Uterus (tissue), 4 donors: ENCODE measurements around the gene KRT20. TPM values are rescaled to one million over a fixed set of nuclear protein-coding genes. Genes with fewer than 3 reads are reported as not detected.

Experiments
- DNase-seq, 2 donors: peaks; one replicate each; pipeline ENCODE4 v3.0.0-alpha.2; 2019 to 2020
- H3K27ac ChIP-seq, 2 donors: fragments of 200-600 bp; sonication (generic); 1 replicate in 1 of 2; 2 replicates in 1 of 2; pipeline ENCODE4 v1.5.1; 2016 to 2018
- H3K27me3 ChIP-seq, 2 donors: fragments of 200-600 bp; sonication (generic); one replicate each; pipeline ENCODE4 v1.5.1; 2018 to 2019; ENCODE audit warnings: control low read depth in 1 of 2
- H3K36me3 ChIP-seq, 2 donors: fragments of 200-600 bp; sonication (generic); one replicate each; pipeline ENCODE4 v1.5.1; 2019; ENCODE audit warnings: control low read depth in 1 of 2
- H3K4me1 ChIP-seq, 2 donors: fragments of 200-600 bp; sonication (generic); one replicate each; pipeline ENCODE4 v1.5.1; 2018 to 2019; ENCODE audit warnings: control low read depth in 1 of 2
- H3K4me3 ChIP-seq, 2 donors: fragments of 200-600 bp; sonication (generic); 1 replicate in 1 of 2; 2 replicates in 1 of 2; pipeline ENCODE4 v1.5.1; 2018 to 2019; ENCODE audit warnings: mild to moderate bottlenecking in 1 of 2
- H3K9me3 ChIP-seq, 2 donors: fragments of 200-600 bp; sonication (generic); one replicate each; pipeline ENCODE4 v1.5.1; 2019; ENCODE audit warnings: control low read depth in 1 of 2
- POLR2A ChIP-seq, 2 donors: fragments of 450-650 bp; IDR thresholded peaks; one replicate each; pipeline ENCODE4 v1.6.1; 2016; ENCODE audit warnings: antibody characterized with exemption in 2 of 2, mild to moderate bottlenecking in 1 of 2, moderate library complexity in 1 of 2
- intact Hi-C: fragments of 100-400 bp; cut with DNase I; formaldehyde crosslinking; loops from one replicate; pipeline ENCODE4 v1.15.1; 2023; ENCODE audit warnings: low total_unique reads
- total RNA-seq, 4 donors: library from RNA; depleted of rRNA in 3 of 4; stranded (reverse); fragments of >200 nt in 3 of 4; gene quantifications; one replicate each; pipeline versions ENCODE4 v1.1.0 to v1.2.4, GENCODE V29; 2014 to 2023
- TF ChIP-seq, protein P1 (sequence below), 4 experiments: fragments of 200-600 bp in 2 of 4; fragments of 450-650 bp in 2 of 4; sonication (generic) in 2 of 4; IDR thresholded peaks; one replicate each; pipeline ENCODE4 v1.5.1; 2016 to 2019; ENCODE audit warnings: antibody characterized with exemption in 4 of 4, mild to moderate bottlenecking in 2 of 4, moderate library complexity in 1 of 4
- donor health status: DM: yes; HTN: yes; CAD: no.

The KRT20 gene
- total RNA-seq, 4 donors from 2014 or later: 0.26 to 0.83 (median 0.29) TPM; not detected in 1

DNA sequence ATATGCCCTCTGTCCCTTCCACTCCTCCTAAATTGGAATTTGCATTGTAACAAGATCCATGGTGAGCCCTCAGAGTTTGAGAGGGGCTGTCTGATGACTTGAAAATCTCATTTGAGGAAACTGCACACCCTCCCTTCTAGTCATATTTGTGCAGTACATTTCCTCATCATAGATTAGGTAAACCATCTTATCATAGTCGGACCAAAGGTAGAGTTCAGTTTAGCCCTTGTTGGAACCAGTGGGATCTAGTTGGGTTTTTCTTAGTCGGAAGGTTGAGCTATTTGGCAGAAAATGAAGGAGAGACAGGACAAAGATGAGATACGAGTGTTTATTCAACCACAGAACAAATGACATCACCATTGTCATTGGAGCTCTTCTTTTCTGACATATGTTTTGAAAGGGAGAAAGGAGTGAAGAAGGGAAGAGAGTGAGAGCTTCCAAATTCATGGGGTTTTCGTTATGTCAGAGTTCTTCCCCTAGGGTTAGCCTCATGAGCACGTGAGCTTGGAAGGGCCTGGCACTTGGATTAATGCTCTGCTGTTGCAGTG, 15.8 kb upstream of the KRT20 start:
- no peaks in the 10 kb centered on the region for H3K9me3 ChIP-seq
- intact Hi-C loops: no loop called here
- DNase-seq: no peak
- H3K4me3 ChIP-seq: no peak overlapping the region
- no peaks in the 10 kb centered on the region for H3K27me3 ChIP-seq
- no peak overlapping the region for H3K27ac ChIP-seq
- no peaks in the 10 kb centered on the region for H3K36me3 ChIP-seq
- TF ChIP-seq, protein P1, sequence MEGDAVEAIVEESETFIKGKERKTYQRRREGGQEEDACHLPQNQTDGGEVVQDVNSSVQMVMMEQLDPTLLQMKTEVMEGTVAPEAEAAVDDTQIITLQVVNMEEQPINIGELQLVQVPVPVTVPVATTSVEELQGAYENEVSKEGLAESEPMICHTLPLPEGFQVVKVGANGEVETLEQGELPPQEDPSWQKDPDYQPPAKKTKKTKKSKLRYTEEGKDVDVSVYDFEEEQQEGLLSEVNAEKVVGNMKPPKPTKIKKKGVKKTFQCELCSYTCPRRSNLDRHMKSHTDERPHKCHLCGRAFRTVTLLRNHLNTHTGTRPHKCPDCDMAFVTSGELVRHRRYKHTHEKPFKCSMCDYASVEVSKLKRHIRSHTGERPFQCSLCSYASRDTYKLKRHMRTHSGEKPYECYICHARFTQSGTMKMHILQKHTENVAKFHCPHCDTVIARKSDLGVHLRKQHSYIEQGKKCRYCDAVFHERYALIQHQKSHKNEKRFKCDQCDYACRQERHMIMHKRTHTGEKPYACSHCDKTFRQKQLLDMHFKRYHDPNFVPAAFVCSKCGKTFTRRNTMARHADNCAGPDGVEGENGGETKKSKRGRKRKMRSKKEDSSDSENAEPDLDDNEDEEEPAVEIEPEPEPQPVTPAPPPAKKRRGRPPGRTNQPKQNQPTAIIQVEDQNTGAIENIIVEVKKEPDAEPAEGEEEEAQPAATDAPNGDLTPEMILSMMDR (IDR thresholded peaks at IDR 0.05): no peak
- no peak for TF ChIP-seq POLR2A (IDR thresholded peaks at IDR 0.05)
- no peaks in the 10 kb centered on the region for H3K4me1 ChIP-seq

DNA sequence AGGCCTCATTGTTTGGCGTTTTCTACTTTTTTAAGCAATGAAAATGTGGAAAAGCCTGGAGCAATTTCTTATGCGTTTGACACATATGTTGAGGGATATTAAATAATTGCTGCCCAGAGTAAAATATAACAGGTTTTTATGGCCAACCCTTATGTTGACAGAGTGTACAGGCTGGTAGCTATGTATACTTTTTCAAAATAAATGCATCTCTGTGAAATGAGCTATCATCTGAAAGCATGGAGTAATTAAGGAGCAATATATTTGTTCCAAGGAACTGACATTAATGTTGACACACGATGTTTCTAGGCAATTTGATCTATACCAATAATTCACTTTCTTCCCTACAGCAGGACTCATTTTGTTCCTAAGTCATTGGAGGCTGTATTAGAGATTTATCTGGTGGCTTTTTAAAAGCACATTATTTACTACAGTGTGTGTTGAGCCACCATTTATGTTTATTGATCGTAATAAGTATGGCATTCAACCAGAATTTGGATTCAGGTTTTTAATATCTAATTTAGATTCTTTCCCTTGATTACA, 11.9 kb upstream of the KRT20 start:
- no peak for DNase-seq
- Histone ChIP-seq H3K9me3 (no peaks in the 10 kb centered on the region), H3K36me3 (no peaks in the 10 kb centered on the region), H3K4me1 (no peaks in the 10 kb centered on the region), H3K27ac (no peak overlapping the region), H3K4me3 (no peak overlapping the region), H3K27me3 (no peaks in the 10 kb centered on the region)
- intact Hi-C loops: no loop called here
- TF ChIP-seq, protein P1 (IDR thresholded peaks at IDR 0.05): no peak
- TF ChIP-seq POLR2A (IDR thresholded peaks at IDR 0.05): no peak

DNA sequence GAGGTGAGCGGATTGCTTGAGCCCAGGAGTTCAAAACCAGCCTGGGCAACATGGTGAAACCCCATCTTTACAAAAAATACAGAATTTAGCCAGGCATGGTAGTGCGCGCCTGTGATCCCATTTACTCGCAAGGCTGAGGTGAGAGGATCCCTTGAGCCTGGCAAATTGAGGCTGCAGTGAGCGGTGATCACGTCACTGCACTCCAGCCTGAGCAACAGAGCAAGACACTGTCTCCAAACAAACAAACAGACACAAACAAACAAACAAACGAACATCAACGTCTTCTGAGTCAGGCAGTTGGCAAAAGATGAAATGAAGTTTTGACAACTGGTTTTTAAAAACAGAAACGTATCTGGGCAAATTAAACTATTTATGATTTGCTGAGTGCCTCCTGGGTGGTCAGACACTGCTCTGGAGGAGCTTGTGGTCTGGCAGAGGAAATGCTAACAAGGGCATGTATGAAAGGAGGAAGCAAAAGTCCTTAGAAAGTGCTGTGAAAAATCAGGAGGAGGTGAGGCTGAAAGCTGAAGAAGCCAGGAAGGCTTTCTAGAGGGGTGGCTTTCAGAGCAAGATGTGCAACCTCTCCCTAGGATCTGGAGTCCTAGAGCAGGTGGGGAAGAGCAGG, 10.2 kb upstream of the KRT20 start:
- TF ChIP-seq, protein P1 (IDR thresholded peaks at IDR 0.05): no peak
- TF ChIP-seq POLR2A (IDR thresholded peaks at IDR 0.05): no peak

GRCh38 chr17:40888196-40888720, 3.2 kb upstream of the KRT20 start:
- H3K4me1 ChIP-seq: no peaks in the 10 kb centered on the region
- H3K4me3 ChIP-seq: no peak overlapping the region
- intact Hi-C loops: no loop called here
- no peaks in the 10 kb centered on the region for H3K36me3 ChIP-seq
- no peak for TF ChIP-seq POLR2A (IDR thresholded peaks at IDR 0.05)
- TF ChIP-seq, protein P1 (IDR thresholded peaks at IDR 0.05): no peak
- no peak overlapping the region for H3K27ac ChIP-seq
- H3K27me3 ChIP-seq: no peaks in the 10 kb centered on the region
- no peak for DNase-seq
- no peaks in the 10 kb centered on the region for H3K9me3 ChIP-seq

More for the DNA sequence above, 10.2 kb upstream of the KRT20 start:
- Histone ChIP-seq H3K9me3 (no peaks in the 10 kb centered on the region), H3K27ac (no peak overlapping the region), H3K36me3 (no peaks in the 10 kb centered on the region), H3K27me3 (no peaks in the 10 kb centered on the region), H3K4me3 (no peak overlapping the region), H3K4me1 (no peaks in the 10 kb centered on the region)
- intact Hi-C loops: no loop called here
- no peak for DNase-seq

GRCh38 chr17:40886090-40886489, 1.0 kb upstream of the KRT20 start:
- DNase-seq: no peak
- intact Hi-C loops: no loop called here
- no peaks in the 10 kb centered on the region for H3K36me3 ChIP-seq
- no peaks in the 10 kb centered on the region for H3K9me3 ChIP-seq
- H3K27me3 ChIP-seq: no peaks in the 10 kb centered on the region
- no peak for TF ChIP-seq POLR2A (IDR thresholded peaks at IDR 0.05)
- TF ChIP-seq, protein P1 (IDR thresholded peaks at IDR 0.05): no peak
- H3K27ac ChIP-seq: no peak overlapping the region
- no peaks in the 10 kb centered on the region for H3K4me1 ChIP-seq
- H3K4me3 ChIP-seq: no peak overlapping the region
